ENCODE results near the gene RTKN2. TPM values are rescaled to one million over a fixed set of nuclear protein-coding genes. Genes with fewer than 3 reads are reported as not detected.
A peak's percentile ranks its signal among the peaks of the same experiment; 100 is the strongest.
"Not testable (repeated sequence)": the region's sequence is repeated elsewhere in the genome, so short reads cannot be mapped to it uniquely, and the experiment has no call there.

The RTKN2 gene, protein sequence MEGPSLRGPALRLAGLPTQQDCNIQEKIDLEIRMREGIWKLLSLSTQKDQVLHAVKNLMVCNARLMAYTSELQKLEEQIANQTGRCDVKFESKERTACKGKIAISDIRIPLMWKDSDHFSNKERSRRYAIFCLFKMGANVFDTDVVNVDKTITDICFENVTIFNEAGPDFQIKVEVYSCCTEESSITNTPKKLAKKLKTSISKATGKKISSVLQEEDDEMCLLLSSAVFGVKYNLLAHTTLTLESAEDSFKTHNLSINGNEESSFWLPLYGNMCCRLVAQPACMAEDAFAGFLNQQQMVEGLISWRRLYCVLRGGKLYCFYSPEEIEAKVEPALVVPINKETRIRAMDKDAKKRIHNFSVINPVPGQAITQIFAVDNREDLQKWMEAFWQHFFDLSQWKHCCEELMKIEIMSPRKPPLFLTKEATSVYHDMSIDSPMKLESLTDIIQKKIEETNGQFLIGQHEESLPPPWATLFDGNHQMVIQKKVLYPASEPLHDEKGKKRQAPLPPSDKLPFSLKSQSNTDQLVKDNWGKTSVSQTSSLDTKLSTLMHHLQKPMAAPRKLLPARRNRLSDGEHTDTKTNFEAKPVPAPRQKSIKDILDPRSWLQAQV
- 1 to 10 TPM; 2.9 to 3.8 TPM for total RNA-seq

DNA sequence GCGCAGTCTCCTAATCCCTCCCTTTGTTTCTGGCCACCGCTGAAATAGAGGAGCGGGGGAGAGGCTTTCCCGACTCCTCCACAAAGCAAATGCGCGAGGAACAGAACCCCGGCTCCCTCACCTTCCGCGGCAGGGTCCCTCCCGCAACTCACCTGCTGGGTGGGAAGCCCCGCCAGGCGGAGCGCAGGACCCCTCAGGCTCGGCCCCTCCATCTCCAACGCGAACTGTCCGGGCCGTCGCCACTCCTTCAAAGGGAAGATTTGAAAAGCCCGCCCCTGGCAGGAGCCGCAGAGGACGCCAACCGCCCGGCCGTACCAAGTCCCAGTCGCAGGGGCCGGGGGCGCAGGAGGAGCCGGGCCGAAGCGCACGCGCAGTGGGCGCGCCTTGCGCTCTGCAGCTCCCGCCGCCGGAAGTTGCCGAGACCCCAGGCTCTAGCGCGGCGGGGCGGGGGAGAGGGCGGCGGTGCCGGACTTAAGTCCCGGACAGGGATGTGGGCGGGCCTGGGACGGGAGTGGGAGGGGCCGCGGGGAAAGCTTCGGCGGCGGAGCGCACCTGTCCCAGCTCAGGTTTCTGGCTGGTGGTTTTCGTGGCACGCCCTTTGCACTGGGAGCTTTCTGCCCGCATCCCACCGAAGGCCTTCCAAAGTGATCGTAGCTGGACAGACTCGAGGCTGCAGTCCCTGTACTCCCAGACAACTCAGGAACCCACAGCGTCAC is at the start of gene RTKN2:
RTKN2 (minus strand) TSS at position 446 of the 716 bp plus-strand sequence; CDS start at position 212, 234 bp downstream.
- Mint-ChIP-seq H3K27ac (no peak within 1 kb of the TSS), H3K4me3 (peak within 1 kb of the TSS; percentile 75)
- CTCF ChIA-PET: interaction anchor here (0.8 to 2.4 kb wide), 2 partner anchors 108 to 230 kb away, joined by 4 to 9 read pairs; no protein-coding TSS in a partner anchor

DNA sequence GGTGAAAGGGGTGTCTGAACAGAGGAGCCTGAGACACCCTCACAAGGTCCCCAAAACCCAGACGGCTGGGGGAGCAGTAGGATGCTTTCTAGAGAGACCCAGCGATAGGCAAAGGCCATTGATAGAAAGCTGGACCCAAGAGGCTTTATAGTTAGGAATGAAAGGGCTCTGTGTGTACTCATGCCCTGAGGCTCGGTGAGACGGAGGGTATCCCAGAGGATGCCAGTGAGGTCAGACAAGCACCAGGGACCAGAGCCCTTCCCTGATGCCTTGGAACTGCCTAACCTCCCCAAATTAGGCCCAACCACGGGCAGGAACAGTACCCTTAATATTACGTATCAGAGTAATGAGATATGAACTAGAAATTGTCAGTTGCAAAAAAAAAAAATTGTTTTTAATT is 48.6 kb upstream of the RTKN2 start:
- no peaks in the 10 kb centered on the region for H3K4me1 Mint-ChIP-seq
- ATAC-seq (no peak), DNase-seq (no peak)
- H3K9me3 Mint-ChIP-seq (ENCODE audit: low read depth): no peaks in the 10 kb centered on the region
- peaks cover 8% of the 10 kb centered on the region for H3K27me3 Mint-ChIP-seq
- H3K4me3 Mint-ChIP-seq: no peak overlapping the region
- peaks cover 2% of the 10 kb centered on the region for H3K36me3 Mint-ChIP-seq
- CTCF ChIA-PET: no interaction called here
- no peak overlapping the region for H3K27ac Mint-ChIP-seq

More for the DNA sequence above, at the start of gene RTKN2:
- H3K36me3 Mint-ChIP-seq: no peaks in the 10 kb centered on the region
- no peaks in the 10 kb centered on the region for H3K9me3 Mint-ChIP-seq (ENCODE audit: low read depth)
- peak; percentile 77 for DNase-seq
- peaks cover 21% of the 10 kb centered on the region for H3K4me1 Mint-ChIP-seq
- H3K27me3 Mint-ChIP-seq: peaks cover 48% of the 10 kb centered on the region
- peak; percentile 91 for ATAC-seq

DNA sequence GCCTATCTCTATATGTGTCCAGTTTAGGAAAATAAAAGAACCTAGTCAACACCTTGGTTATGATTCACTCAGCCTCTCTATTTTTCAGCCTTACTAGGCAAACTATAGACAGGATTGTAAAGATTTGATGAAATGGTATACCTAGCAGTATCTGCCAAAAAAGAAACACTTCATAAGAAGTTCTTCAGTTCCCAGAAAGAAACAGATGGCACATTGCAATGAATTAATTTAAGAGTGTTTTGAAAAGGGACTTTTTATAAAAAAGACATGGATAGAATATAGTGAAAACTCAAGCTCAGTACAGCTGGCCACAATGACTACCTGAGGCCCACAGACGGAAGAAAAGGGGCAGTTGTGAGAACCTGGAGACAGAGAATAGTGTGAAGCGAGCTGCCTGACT is 40.6 kb upstream of the RTKN2 start:
- CTCF ChIA-PET: interaction anchor here (1.5 kb wide), 1 partner anchor 128 kb away, joined by 4 read pairs; no protein-coding TSS in a partner anchor
- peaks cover 6% of the 10 kb centered on the region for H3K27me3 Mint-ChIP-seq
- no peaks in the 10 kb centered on the region for H3K9me3 Mint-ChIP-seq (ENCODE audit: low read depth)
- H3K4me1 Mint-ChIP-seq: no peaks in the 10 kb centered on the region
- H3K4me3 Mint-ChIP-seq: no peak overlapping the region
- H3K27ac Mint-ChIP-seq: no peak overlapping the region
- ATAC-seq: no peak
- H3K36me3 Mint-ChIP-seq: no peaks in the 10 kb centered on the region
- DNase-seq: no peak

DNA sequence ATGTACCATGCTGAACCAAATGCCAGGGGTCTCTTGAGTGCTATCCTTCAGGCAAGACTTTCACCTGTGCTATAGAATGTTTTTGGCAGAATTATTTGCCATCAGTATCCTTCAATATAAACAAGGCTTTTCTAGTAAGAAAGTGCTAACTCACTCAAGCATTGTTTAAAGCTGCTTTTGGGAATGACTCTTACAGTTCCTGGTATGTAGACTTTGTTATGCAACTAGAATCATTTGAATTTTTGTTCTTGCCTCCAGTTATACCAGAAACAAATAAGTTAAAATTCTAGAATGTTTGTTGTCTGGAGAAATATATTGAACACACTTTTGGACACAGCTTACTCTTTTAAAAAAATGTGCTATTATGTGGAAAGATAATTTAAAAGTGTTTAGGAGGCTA is 39.5 kb upstream of the RTKN2 start:
- Mint-ChIP-seq H3K9me3 (ENCODE audit: low read depth) (no peaks in the 10 kb centered on the region), H3K27me3 (peaks cover 6% of the 10 kb centered on the region), H3K27ac (no peak overlapping the region), H3K36me3 (no peaks in the 10 kb centered on the region), H3K4me1 (no peaks in the 10 kb centered on the region), H3K4me3 (no peak overlapping the region)
- no peak for DNase-seq
- no peak for ATAC-seq
- CTCF ChIA-PET: no interaction called here

DNA sequence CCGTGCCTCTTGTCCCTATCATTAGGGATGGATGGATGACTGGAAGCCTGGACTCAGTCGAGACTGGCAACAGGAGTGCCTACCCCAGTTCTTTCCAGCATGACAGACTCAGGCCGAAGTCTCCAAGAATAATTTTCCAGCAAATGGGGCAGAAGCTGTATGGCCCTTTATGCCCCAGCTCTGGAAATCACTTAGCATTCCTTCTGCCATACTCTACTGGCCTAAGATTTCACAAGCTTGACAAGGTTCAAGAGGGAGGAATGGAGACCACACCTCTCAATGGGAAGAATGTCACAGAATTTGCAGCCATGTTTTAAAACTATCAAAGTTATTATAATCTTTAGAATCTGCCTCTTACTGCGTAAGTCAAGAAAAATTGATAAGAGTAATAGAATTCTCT is 39.0 kb upstream of the RTKN2 start:
- H3K9me3 Mint-ChIP-seq (ENCODE audit: low read depth): no peaks in the 10 kb centered on the region
- no peaks in the 10 kb centered on the region for H3K36me3 Mint-ChIP-seq
- CTCF ChIA-PET: no interaction called here
- no peak for ATAC-seq
- peaks cover 6% of the 10 kb centered on the region for H3K27me3 Mint-ChIP-seq
- H3K27ac Mint-ChIP-seq: no peak overlapping the region
- DNase-seq: no peak
- no peaks in the 10 kb centered on the region for H3K4me1 Mint-ChIP-seq
- no peak overlapping the region for H3K4me3 Mint-ChIP-seq

DNA sequence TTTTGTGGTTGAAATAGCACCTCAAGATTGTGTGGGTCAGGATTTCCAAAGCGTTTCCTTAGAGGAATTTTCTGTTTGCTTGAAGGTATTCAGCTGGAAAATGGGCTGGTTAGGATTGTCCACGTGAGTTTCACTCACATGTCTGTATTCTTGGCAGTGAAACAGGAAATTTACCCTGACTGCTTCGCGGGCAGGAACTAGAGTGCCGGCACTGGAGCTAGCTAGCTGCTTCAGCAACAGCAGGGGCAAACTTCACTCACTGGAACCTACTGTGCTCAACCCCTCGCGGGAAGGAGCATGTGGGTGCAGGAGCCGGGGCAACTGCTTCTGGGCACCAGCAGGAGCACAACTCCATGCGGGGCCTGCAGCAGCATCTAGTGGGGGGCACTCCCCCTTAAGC is 38.0 kb upstream of the RTKN2 start:
- CTCF ChIA-PET: no interaction called here

DNA sequence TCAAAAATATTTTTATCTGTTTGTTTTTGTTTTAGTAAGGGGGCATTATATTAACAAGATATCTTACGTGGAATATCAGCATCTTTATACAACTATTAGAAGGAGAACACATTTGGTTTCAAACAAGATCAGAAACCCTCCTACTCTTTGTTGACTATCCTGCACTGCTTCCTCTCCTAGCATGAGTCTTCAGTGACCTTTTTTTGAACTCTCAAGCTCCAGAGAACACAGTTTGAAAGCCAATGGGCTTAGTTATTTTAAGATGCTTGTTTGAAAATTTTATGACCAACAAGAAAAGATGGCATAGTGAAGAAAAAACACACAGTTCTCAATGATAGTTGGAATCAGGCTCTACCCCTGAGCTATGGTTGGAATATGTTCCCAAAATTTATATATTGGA is 37.2 kb upstream of the RTKN2 start:
- ATAC-seq: no peak
- CTCF ChIA-PET: no interaction called here
- H3K36me3 Mint-ChIP-seq: peaks cover 2% of the 10 kb centered on the region
- H3K9me3 Mint-ChIP-seq (ENCODE audit: low read depth): peaks cover 2% of the 10 kb centered on the region
- no peak overlapping the region for H3K27ac Mint-ChIP-seq
- peaks cover 2% of the 10 kb centered on the region for H3K27me3 Mint-ChIP-seq
- H3K4me1 Mint-ChIP-seq: no peaks in the 10 kb centered on the region
- no peak for DNase-seq
- H3K4me3 Mint-ChIP-seq: no peak overlapping the region

More for the DNA sequence above, 38.0 kb upstream of the RTKN2 start:
- Mint-ChIP-seq H3K36me3 (no peaks in the 10 kb centered on the region), H3K4me3 (no peak overlapping the region), H3K4me1 (no peaks in the 10 kb centered on the region), H3K27me3 (peaks cover 3% of the 10 kb centered on the region), H3K27ac (no peak overlapping the region), H3K9me3 (ENCODE audit: low read depth) (no peaks in the 10 kb centered on the region)
- no peak for DNase-seq
- ATAC-seq: no peak

DNA sequence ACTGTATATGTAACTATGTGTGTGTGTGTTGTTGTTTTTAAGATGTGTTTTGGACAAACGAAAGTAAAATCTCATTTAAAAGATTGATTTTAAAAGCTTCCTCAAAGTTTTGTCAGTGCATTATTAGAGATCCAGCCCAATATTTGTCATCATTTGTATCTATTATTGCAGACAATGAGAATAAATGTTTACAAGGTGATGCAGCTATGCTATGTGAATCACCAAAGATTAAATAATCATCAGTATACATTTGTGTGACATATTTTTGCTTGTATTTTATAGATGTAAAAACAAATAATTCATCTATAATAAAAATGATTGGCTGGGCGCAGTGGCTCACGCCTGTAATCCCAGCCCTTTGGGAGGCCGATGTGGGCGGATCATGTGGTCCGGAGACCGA is 35.3 kb upstream of the RTKN2 start:
- Mint-ChIP-seq H3K4me1 (no peaks in the 10 kb centered on the region), H3K4me3 (no peak overlapping the region), H3K36me3 (peaks cover 4% of the 10 kb centered on the region), H3K27me3 (peaks cover 2% of the 10 kb centered on the region), H3K27ac (no peak overlapping the region), H3K9me3 (ENCODE audit: low read depth) (peaks cover 7% of the 10 kb centered on the region)
- CTCF ChIA-PET: interaction anchor here (0.7 kb wide), 1 partner anchor 903 kb away, joined by 3 read pairs; no protein-coding TSS in a partner anchor
- ATAC-seq (no peak), DNase-seq (no peak)

DNA sequence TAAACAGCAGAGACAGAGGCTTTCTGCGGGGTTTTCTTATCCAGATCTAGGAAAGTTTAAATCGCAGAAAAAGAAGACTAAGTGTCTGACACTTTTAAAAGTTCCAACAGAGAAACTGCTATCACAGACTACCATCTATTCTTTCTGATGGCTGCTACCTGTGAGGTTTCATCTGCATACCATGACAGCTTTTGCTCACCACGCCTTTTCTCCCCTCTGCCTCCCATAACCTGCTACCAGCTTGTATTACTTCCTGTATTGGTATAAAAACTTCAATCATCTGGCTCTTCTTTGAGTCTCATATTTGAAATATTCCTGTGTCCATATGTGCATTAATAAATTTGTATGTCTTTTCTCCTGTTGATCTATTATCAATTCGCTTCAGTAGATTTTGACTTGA is 34.1 kb upstream of the RTKN2 start:
- H3K27ac Mint-ChIP-seq: no peak overlapping the region
- CTCF ChIA-PET: interaction anchor here (0.6 kb wide), 1 partner anchor 50 kb away, joined by 3 read pairs; no protein-coding TSS in a partner anchor
- H3K4me1 Mint-ChIP-seq: no peaks in the 10 kb centered on the region
- ATAC-seq (no peak), DNase-seq (no peak)
- peaks cover 8% of the 10 kb centered on the region for H3K9me3 Mint-ChIP-seq (ENCODE audit: low read depth)
- peaks cover 2% of the 10 kb centered on the region for H3K27me3 Mint-ChIP-seq
- H3K4me3 Mint-ChIP-seq: no peak overlapping the region
- peaks cover 4% of the 10 kb centered on the region for H3K36me3 Mint-ChIP-seq

DNA sequence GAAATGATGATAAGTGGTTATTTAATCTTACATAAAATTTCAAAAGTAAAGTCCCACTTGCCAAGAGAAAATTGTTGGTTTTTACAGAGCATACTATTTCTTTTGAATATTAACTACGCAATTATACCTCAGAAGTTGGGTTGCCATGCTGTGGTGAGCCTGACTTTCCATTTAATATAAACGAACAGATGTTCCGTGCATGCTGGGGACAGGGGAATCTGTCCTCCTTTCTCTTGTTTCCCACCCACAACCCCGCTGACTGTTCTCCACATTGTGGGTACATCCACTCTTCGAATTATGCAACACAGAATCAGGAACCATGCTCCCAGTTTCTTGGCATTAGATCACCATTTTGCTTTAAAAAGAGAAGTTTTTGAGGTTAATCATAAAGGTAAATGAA is 29.2 kb upstream of the RTKN2 start:
- Mint-ChIP-seq H3K36me3 (peaks cover 4% of the 10 kb centered on the region), H3K27me3 (peaks cover 20% of the 10 kb centered on the region), H3K4me1 (no peaks in the 10 kb centered on the region), H3K9me3 (ENCODE audit: low read depth) (peaks cover 8% of the 10 kb centered on the region), H3K4me3 (no peak overlapping the region), H3K27ac (no peak overlapping the region)
- DNase-seq (no peak), ATAC-seq (no peak)
- CTCF ChIA-PET: no interaction called here

DNA sequence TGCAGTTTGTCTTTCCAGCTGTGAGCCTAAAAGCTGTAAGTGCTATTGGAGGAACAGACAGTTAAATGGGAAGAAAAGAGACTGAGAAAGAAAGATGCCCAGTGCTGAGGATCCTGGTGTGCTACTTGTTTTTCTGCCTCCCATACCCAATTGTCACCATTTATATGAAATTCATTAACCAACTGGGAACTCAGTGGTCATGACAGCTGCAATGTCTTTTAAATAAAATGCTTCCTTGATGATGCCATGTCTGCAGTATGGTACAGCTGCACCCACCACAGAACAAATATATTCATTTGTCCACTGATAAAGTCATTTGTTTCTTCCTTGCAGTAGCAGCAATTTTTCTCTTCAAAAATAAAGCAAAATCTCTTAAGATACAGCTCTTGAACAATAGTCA is 15.6 kb upstream of the RTKN2 start:
- CTCF ChIA-PET: no interaction called here
- Mint-ChIP-seq H3K9me3 (ENCODE audit: low read depth) (no peaks in the 10 kb centered on the region), H3K4me1 (no peaks in the 10 kb centered on the region), H3K4me3 (no peak overlapping the region), H3K36me3 (no peaks in the 10 kb centered on the region), H3K27ac (no peak overlapping the region), H3K27me3 (peaks cover 23% of the 10 kb centered on the region)
- ATAC-seq (no peak), DNase-seq (no peak)

DNA sequence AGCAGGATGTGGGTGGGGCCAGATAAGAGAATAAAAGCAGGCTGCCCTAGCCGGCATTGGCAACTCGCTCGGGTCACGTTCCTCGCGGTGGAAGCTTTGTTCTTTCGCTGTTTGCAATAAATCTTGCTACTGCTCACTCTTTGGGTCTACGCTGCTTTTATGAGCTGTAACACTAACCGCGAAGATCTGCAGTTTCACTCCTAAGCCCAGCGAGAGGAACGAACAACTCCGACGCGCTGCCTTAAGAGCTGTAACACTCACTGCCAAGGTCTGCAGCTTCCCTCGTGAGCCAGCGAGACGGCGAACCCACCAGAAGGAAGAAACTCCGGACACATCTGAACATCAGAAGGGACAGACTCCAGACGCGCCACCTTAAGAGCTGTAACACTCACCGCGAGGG is 12.7 kb upstream of the RTKN2 start:
- peaks cover 30% of the 10 kb centered on the region for H3K27me3 Mint-ChIP-seq
- H3K4me1 Mint-ChIP-seq; DNase-seq; H3K4me3 Mint-ChIP-seq; CTCF ChIA-PET; H3K27ac Mint-ChIP-seq; ATAC-seq; H3K36me3 Mint-ChIP-seq; H3K9me3 Mint-ChIP-seq (ENCODE audit: low read depth): not testable (repeated sequence)

DNA sequence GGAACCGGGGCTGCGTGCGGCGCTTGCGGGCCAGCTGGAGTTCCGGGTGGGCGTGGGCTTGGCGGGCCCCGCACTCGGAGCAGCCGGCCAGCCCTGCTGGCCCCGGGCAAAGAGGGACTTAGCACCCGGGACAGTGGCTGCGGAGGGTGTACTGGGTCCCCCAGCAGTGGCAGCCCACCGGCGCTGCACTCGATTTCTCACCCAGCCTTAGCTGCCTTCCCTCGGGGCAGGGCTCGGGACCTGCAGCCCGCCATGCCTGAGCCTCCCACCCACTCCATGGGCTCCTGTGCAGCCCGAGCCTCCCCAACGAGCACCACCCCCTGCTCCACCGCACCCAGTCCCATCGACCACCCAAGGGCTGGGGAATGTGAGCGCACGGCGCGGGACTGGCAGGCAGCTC is 11.7 kb upstream of the RTKN2 start:
- H3K4me1 Mint-ChIP-seq; CTCF ChIA-PET; DNase-seq; H3K9me3 Mint-ChIP-seq (ENCODE audit: low read depth); ATAC-seq; H3K36me3 Mint-ChIP-seq; H3K4me3 Mint-ChIP-seq; H3K27ac Mint-ChIP-seq: not testable (repeated sequence)
- H3K27me3 Mint-ChIP-seq: peaks cover 32% of the 10 kb centered on the region

Data from activated CD8-positive, alpha-beta memory T cell treated with anti-CD3 and anti-CD28 coated beads, Interleukin-2, amount 10 ng/mL, durations not matched to agents 7 days and 5 days (primary cell).